GM12872 (cell line): ENCODE data around the gene MDN1.

Experiments
- CTCF ChIP-seq: IDR thresholded peaks from 3 replicates; pipeline ENCODE4 v1.5.1; 2011; ENCODE audit warnings: low read depth, mild to moderate bottlenecking, low read length, moderate library complexity; ENCODE audit not compliant: insufficient read depth

MDN1 gene

GRCh38 chr6:89828988-89829471, 9.4 kb upstream of the MDN1 start:
- TF ChIP-seq CTCF: no peak

- no peak for TF ChIP-seq CTCF
Measured at GRCh38 chr6:89826029-89826528, 6.5 kb upstream of the MDN1 start.

- no peak for TF ChIP-seq CTCF
Measured at GRCh38 chr6:89818977-89819335, 638 bp downstream of the MDN1 start.

DNA sequence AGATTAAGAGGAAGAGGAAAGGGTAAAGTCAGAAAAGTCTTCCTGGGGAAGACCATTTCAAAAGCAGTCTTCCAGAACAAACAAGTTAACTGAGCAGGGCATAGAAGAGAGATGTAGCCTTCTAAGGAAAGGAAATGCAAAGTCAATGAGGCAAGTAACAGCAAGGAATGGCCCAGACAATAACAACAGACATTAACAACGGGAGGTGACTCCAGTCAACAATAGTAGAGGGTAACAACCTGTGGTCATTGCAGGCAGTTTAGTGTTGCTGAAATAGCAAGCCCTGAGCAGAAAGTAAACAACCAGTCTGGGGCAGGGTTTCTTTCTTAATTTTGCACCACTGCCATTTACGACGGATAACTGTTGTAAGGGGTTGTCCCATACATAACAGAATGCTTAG, 2.1 kb downstream of the MDN1 start:
- TF ChIP-seq CTCF: no peak

DNA sequence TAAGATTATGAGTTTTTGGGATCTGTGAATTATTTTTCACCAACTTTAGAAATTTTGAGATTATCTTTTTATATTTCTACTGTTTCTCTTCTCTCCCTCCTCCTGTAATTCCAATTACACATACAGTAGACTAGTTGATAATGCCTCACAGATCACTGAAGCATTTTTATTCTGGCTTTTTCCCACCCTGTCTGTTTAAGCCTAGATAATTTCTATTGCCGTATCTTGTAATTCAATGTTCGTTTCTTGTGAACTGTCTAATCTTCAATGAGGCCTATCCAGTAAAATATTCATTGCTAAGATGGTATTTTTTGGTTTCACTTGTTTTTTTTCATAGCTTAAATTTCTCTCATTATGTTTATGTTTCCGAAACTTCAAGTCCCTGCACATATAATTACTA, 12.0 kb downstream of the MDN1 start:
- TF ChIP-seq CTCF: no peak

GRCh38 chr6:89805814-89806371, 13.7 kb downstream of the MDN1 start:
- no peak for TF ChIP-seq CTCF

- no peak for TF ChIP-seq CTCF
Measured at GRCh38 chr6:89803271-89803670, 16.3 kb downstream of the MDN1 start.
